DND-41 (cell line): Measurements from ENCODE around the gene PAK1.

ENCODE experiments used
- ATAC-seq: fragments of 200-7000 bp; cut with Tn5 transposase; 3 replicates; pipeline ENCODE4 v1.9.1; 2021; ENCODE audit warnings: low read depth; ENCODE audit not compliant: insufficient read depth
- DNase-seq: peaks from one replicate; pipeline ENCODE4 v3.0.0-alpha.2; 2020
- H2AFZ ChIP-seq: 2 replicates; pipeline ENCODE4 v1.6.0; 2012; ENCODE audit warnings: low read depth, low read length
- H3K27ac ChIP-seq: 2 replicates; pipeline ENCODE4 v1.5.1; 2012; ENCODE audit warnings: low read length, inconsistent platforms
- H3K27me3 ChIP-seq: fragments of 200-600 bp; sonication (generic); 2 replicates; pipeline ENCODE4 v1.6.0; 2012; ENCODE audit warnings: low read length, mild to moderate bottlenecking, inconsistent platforms; ENCODE audit not compliant: insufficient read depth, poor library complexity
- H3K36me3 ChIP-seq: 2 replicates; pipeline ENCODE4 v1.5.1; 2012; ENCODE audit warnings: low read length, inconsistent platforms; ENCODE audit not compliant: insufficient read depth
- H3K4me1 ChIP-seq: 2 replicates; pipeline ENCODE4 v1.5.1; 2012; ENCODE audit warnings: mild to moderate bottlenecking, low read length; ENCODE audit not compliant: insufficient read depth
- H3K4me2 ChIP-seq: 2 replicates; pipeline ENCODE4 v1.6.0; 2012; ENCODE audit warnings: mild to moderate bottlenecking, moderate library complexity, low read length, inconsistent platforms; ENCODE audit not compliant: insufficient read depth
- H3K4me3 ChIP-seq, 2 experiments: fragments of 200-600 bp in 1 of 2; shearing (Covaris generic) in 1 of 2; 2 replicates each; pipeline ENCODE4 v1.5.1; 2012 to 2016; ENCODE audit warnings: inconsistent platforms in 2 of 2, low read length in 2 of 2, mild to moderate bottlenecking in 2 of 2, low read depth in 1 of 2, moderate library complexity in 1 of 2
- H3K79me2 ChIP-seq: 2 replicates; pipeline ENCODE4 v1.6.0; 2012; ENCODE audit warnings: low read length, inconsistent platforms; ENCODE audit not compliant: insufficient read depth
- H3K9ac ChIP-seq: 2 replicates; pipeline ENCODE4 v1.6.0; 2012; ENCODE audit warnings: low read depth, mild to moderate bottlenecking, inconsistent platforms, low read length, moderate library complexity
- H3K9me3 ChIP-seq: 2 replicates; pipeline ENCODE4 v1.5.1; 2012; ENCODE audit warnings: low read length, moderate library complexity, mild to moderate bottlenecking, inconsistent platforms; ENCODE audit not compliant: insufficient read depth, severe bottlenecking
- H4K20me1 ChIP-seq: 2 replicates; pipeline ENCODE4 v1.6.0; 2012; ENCODE audit warnings: low read length; ENCODE audit not compliant: insufficient read depth
- CTCF ChIP-seq: IDR thresholded peaks from 2 replicates; pipeline ENCODE4 v1.5.1; 2012; ENCODE audit warnings: borderline replicate concordance, low read length, moderate library complexity, mild to moderate bottlenecking; ENCODE audit not compliant: poor library complexity, severe bottlenecking; ENCODE audit errors: extremely low read depth
- EZH2 ChIP-seq: IDR thresholded peaks from 3 replicates; pipeline ENCODE4 v1.6.1; 2012; ENCODE audit warnings: borderline replicate concordance, low read depth, mild to moderate bottlenecking, moderate library complexity, low read length, inconsistent platforms; ENCODE audit not compliant: severe bottlenecking

Gene PAK1

GRCh38 chr11:77431813-77432212 is 42.1 kb downstream of the PAK1 start:
- Histone ChIP-seq H3K9ac (no peak overlapping the region), H3K4me1 (no peaks in the 10 kb centered on the region), H3K27ac (no peak overlapping the region), H2AFZ (no peak overlapping the region), H3K4me3 (no peak overlapping the region), H3K36me3 (no peaks in the 10 kb centered on the region), H3K9me3 (no peaks in the 10 kb centered on the region), H4K20me1 (no peaks in the 10 kb centered on the region), H3K79me2 (no peaks in the 10 kb centered on the region), H3K4me2 (no peak overlapping the region), H3K27me3 (no peaks in the 10 kb centered on the region)
- no peak for ATAC-seq
- no peak for DNase-seq
- TF ChIP-seq EZH2 (no peak), CTCF (no peak)

- H2AFZ ChIP-seq: no peak overlapping the region
- no peak overlapping the region for H3K9ac ChIP-seq
- no peak for TF ChIP-seq EZH2
- TF ChIP-seq CTCF: no peak
- no peaks in the 10 kb centered on the region for H3K79me2 ChIP-seq
- no peak for ATAC-seq
- H3K4me2 ChIP-seq: no peak overlapping the region
- no peaks in the 10 kb centered on the region for H3K27me3 ChIP-seq
- H3K9me3 ChIP-seq: no peaks in the 10 kb centered on the region
- H4K20me1 ChIP-seq: no peaks in the 10 kb centered on the region
- H3K27ac ChIP-seq: no peak overlapping the region
- no peak overlapping the region for H3K4me3 ChIP-seq
- no peaks in the 10 kb centered on the region for H3K4me1 ChIP-seq
- no peaks in the 10 kb centered on the region for H3K36me3 ChIP-seq
- no peak for DNase-seq
Observed at GRCh38 chr11:77428598-77428997, 45.3 kb downstream of the PAK1 start.

GRCh38 chr11:77425346-77425745 is 48.5 kb downstream of the PAK1 start:
- no peak for ATAC-seq
- H2AFZ ChIP-seq: no peak overlapping the region
- no peak overlapping the region for H3K27ac ChIP-seq
- no peaks in the 10 kb centered on the region for H4K20me1 ChIP-seq
- H3K4me1 ChIP-seq: no peaks in the 10 kb centered on the region
- no peaks in the 10 kb centered on the region for H3K79me2 ChIP-seq
- no peaks in the 10 kb centered on the region for H3K36me3 ChIP-seq
- no peak for DNase-seq
- no peak overlapping the region for H3K4me3 ChIP-seq
- TF ChIP-seq EZH2 (no peak), CTCF (no peak)
- no peaks in the 10 kb centered on the region for H3K27me3 ChIP-seq
- no peak overlapping the region for H3K9ac ChIP-seq
- no peaks in the 10 kb centered on the region for H3K9me3 ChIP-seq
- no peak overlapping the region for H3K4me2 ChIP-seq

- Histone ChIP-seq H3K27me3 (no peaks in the 10 kb centered on the region), H3K27ac (no peak overlapping the region), H3K4me1 (no peaks in the 10 kb centered on the region), H3K4me2 (no peak overlapping the region), H2AFZ (no peak overlapping the region), H3K79me2 (no peaks in the 10 kb centered on the region), H3K36me3 (no peaks in the 10 kb centered on the region), H3K9me3 (no peaks in the 10 kb centered on the region), H3K9ac (no peak overlapping the region), H4K20me1 (no peaks in the 10 kb centered on the region), H3K4me3 (no peak overlapping the region)
- ATAC-seq: no peak
- no peak for TF ChIP-seq EZH2
- no peak for TF ChIP-seq CTCF
- DNase-seq: no peak
Observed at GRCh38 chr11:77424644-77425043, 49.2 kb downstream of the PAK1 start.
